Fibroblast of lung (primary cell): ENCODE results near the gene SNAI3. TPM values are rescaled to one million over a fixed set of nuclear protein-coding genes. Genes with fewer than 3 reads are reported as not detected.
A peak's percentile ranks its signal among the peaks of the same experiment; 100 is the strongest.

Experiments used
- DNase-seq, 2 donors: peaks; one replicate each; pipeline versions ENCODE4 v3.0.0 to v3.0.0-alpha.2; 2010; ENCODE audit warnings: low read depth in 2 of 2
- H2AFZ ChIP-seq: 2 replicates; pipeline ENCODE4 v1.5.1; 2012; ENCODE audit warnings: low read length, control low read depth, inconsistent platforms
- H3K27ac ChIP-seq: 2 replicates; pipeline ENCODE4 v1.5.1; 2011; ENCODE audit warnings: low read length, control low read depth; ENCODE audit not compliant: insufficient read depth
- H3K27me3 ChIP-seq: 2 replicates; pipeline ENCODE4 v1.5.1; 2011; ENCODE audit warnings: mild to moderate bottlenecking, low read length; ENCODE audit not compliant: control insufficient read depth, insufficient read depth
- H3K36me3 ChIP-seq: 2 replicates; pipeline ENCODE4 v1.5.1; 2011; ENCODE audit warnings: low read length; ENCODE audit not compliant: control insufficient read depth, insufficient read depth
- H3K4me1 ChIP-seq: 2 replicates; pipeline ENCODE4 v1.5.1; 2011; ENCODE audit warnings: low read length; ENCODE audit not compliant: control insufficient read depth, insufficient read depth; ENCODE audit errors: extremely low read depth
- H3K4me2 ChIP-seq: 2 replicates; pipeline ENCODE4 v1.5.1; 2011; ENCODE audit warnings: low read length, control low read depth; ENCODE audit not compliant: insufficient read depth; ENCODE audit errors: extremely low read depth
- H3K4me3 ChIP-seq, 4 experiments: fragments of 200-600 bp in 1 of 4; sonication (generic) in 1 of 4; replicated peaks in 1 of 4; 2 replicates each; pipeline ENCODE4 v1.5.1; 2011 to 2016; ENCODE audit warnings: low read length in 4 of 4, low read depth in 3 of 4, mild to moderate bottlenecking in 3 of 4, control low read depth in 2 of 4, inconsistent platforms in 1 of 4, mixed read lengths in 1 of 4; ENCODE audit not compliant: insufficient read depth in 1 of 4; ENCODE audit errors: control extremely low read depth in 1 of 4
- H3K79me2 ChIP-seq: 2 replicates; pipeline ENCODE4 v1.5.1; 2012; ENCODE audit warnings: mild to moderate bottlenecking, low read length, inconsistent platforms; ENCODE audit not compliant: control insufficient read depth, insufficient read depth
- H3K9ac ChIP-seq: 2 replicates; pipeline ENCODE4 v1.5.1; 2011; ENCODE audit warnings: mild to moderate bottlenecking, low read length, control low read depth; ENCODE audit not compliant: insufficient read depth
- H3K9me3 ChIP-seq: 2 replicates; pipeline ENCODE4 v1.5.1; 2012; ENCODE audit warnings: low read depth, low read length; ENCODE audit not compliant: control insufficient read depth, insufficient read depth
- H4K20me1 ChIP-seq: 2 replicates; pipeline ENCODE4 v1.5.1; 2011; ENCODE audit warnings: low read length; ENCODE audit not compliant: control insufficient read depth, insufficient read depth; ENCODE audit errors: extremely low read depth
- CTCF ChIP-seq, 2 donors: IDR thresholded peaks in 1 of 2; conservative IDR thresholded peaks in 1 of 2; 1 replicate in 1 of 2; 2 replicates in 1 of 2; pipeline ENCODE4 v1.5.1; 2011 to 2012; ENCODE audit warnings: low read length in 2 of 2, control low read depth in 1 of 2, inconsistent platforms in 1 of 2, low read depth in 1 of 2, mild to moderate bottlenecking in 1 of 2
- EZH2 ChIP-seq: IDR thresholded peaks from 2 replicates; pipeline ENCODE4 v1.5.1; 2012; ENCODE audit warnings: low read length, control low read depth, mild to moderate bottlenecking; ENCODE audit errors: missing control alignments
- polyA minus RNA-seq: library from RNA; depleted of rRNA, polyadenylated mRNA; stranded (reverse); fragments of >200 nt; gene quantifications from 2 replicates; pipeline ENCODE4 v1.2.3, GENCODE V29; 2011; ENCODE audit warnings: low replicate concordance
- polyA plus RNA-seq, 2 donors: library from polyadenylated mRNA; depleted of rRNA in 1 of 2; stranded (reverse) in 1 of 2; unstranded in 1 of 2; fragments of >200 nt; gene quantifications; 2 replicates each; pipeline ENCODE4 v1.2.1, GENCODE V29; 2011 to 2012; ENCODE audit warnings: missing spikeins in 1 of 2
- total RNA-seq: library from RNA; depleted of rRNA; stranded (reverse); fragments of >200 nt; gene quantifications from 2 replicates; pipeline ENCODE4 v1.2.1, GENCODE V29; 2014

SNAI3 gene
- under 0.01 and 0.17 TPM in 2 replicates for total RNA-seq
- 0.03 TPM in 1 of 2 replicates, not detected in the other for polyA plus RNA-seq
- 0.55 and 0.83 TPM in 2 replicates for polyA plus RNA-seq (2012)
- polyA minus RNA-seq, result not detected in 2 replicates

DNA sequence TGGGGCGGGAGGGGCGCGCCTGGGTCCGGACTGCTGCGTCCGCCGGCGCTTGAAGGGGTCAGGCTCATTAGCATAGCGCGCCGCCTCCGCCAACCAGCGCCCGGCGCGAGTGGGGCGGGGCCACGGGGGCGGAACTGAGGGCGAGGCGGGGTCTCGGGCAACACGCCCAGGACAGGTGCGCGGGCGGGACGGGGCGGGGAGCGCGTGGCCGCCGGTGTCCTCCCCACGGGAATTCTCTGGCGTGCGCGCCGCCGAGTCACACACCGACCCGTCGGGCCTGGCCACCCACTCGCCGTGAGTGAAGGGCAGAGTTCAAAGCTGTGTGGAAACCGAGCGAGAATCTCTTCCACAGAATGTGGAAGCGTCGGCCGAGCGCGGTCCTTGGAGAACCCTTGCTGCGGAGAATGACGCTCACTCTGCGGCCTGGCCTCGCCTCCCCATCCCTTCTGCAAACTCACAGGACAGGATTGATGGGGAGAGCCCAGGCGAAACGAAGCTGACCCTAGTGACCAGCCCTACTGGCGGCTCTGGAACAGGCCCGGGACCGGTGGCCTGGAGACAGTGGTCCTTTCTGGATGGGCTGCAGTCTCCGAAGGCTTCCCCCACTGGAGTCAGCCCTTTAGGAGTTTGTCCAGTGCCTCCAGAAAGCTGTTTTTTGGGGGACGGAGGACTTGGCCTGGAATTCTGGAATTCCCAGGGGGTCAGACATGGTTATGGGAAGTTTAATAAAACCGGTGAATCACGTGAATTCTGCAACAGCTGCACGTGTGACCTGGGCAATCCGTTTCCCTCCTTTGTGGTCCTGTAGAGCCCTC lies at the start of gene SNAI3:
SNAI3 (minus strand) TSS at position 69 of the 815 bp plus-strand sequence. CDS start 101 bp downstream, outside the sequence.
- no peak within 1 kb of the TSS for H3K9ac ChIP-seq
- H3K27ac ChIP-seq, result no peak within 1 kb of the TSS
- no peak for TF ChIP-seq CTCF (conservative IDR thresholded peaks at IDR 0.05 in 1 of 2, IDR thresholded peaks at IDR 0.05 in 1 of 2; ENCODE audit: low read depth in 1 of 2, low read length in 2 of 2)
- peak; percentile 26 for TF ChIP-seq EZH2
- peak within 1 kb of the TSS in 3 of 4 experiments; percentile 11 to 57 (median 42) for H3K4me3 ChIP-seq
- H3K4me1 ChIP-seq, result peaks cover 10% of the 10 kb centered on the region
- peak in 1 of 2 donors; percentile 48 for DNase-seq
- peak within 1 kb of the TSS; percentile 20 for H3K4me2 ChIP-seq
- H3K9me3 ChIP-seq, result no peaks in the 10 kb centered on the region
- no peaks in the 10 kb centered on the region for H4K20me1 ChIP-seq
- H3K27me3 ChIP-seq, result peaks cover 9% of the 10 kb centered on the region
- H3K79me2 ChIP-seq, result no peaks in the 10 kb centered on the region
- no peaks in the 10 kb centered on the region for H3K36me3 ChIP-seq
- H2AFZ ChIP-seq, result no peak within 1 kb of the TSS

GRCh38 chr16:88736088-88736487 lies 49.8 kb upstream of the SNAI3 start:
- Histone ChIP-seq H4K20me1 (no peaks in the 10 kb centered on the region), H3K4me2 (no peak overlapping the region), H3K4me1 (no peaks in the 10 kb centered on the region), H3K27me3 (no peaks in the 10 kb centered on the region), H3K27ac (no peak overlapping the region), H3K36me3 (peaks cover 67% of the 10 kb centered on the region), H3K9ac (no peak overlapping the region), H3K9me3 (no peaks in the 10 kb centered on the region), H2AFZ (no peak overlapping the region), H3K79me2 (peaks cover 4% of the 10 kb centered on the region), H3K4me3 (no peak overlapping the region)
- no peak for DNase-seq
- TF ChIP-seq EZH2 (no peak), CTCF (conservative IDR thresholded peaks at IDR 0.05 in 1 of 2, IDR thresholded peaks at IDR 0.05 in 1 of 2; ENCODE audit: low read depth in 1 of 2, low read length in 2 of 2) (no peak)

- H3K4me2 ChIP-seq, result no peak overlapping the region
- DNase-seq, result no peak
- H3K27me3 ChIP-seq, result no peaks in the 10 kb centered on the region
- peaks cover 4% of the 10 kb centered on the region for H3K79me2 ChIP-seq
- no peak overlapping the region for H3K9ac ChIP-seq
- no peak overlapping the region for H3K27ac ChIP-seq
- TF ChIP-seq EZH2, result no peak
- TF ChIP-seq CTCF (conservative IDR thresholded peaks at IDR 0.05 in 1 of 2, IDR thresholded peaks at IDR 0.05 in 1 of 2; ENCODE audit: low read depth in 1 of 2, low read length in 2 of 2), result no peak
- H3K4me3 ChIP-seq, result no peak overlapping the region
- no peaks in the 10 kb centered on the region for H3K4me1 ChIP-seq
- no peaks in the 10 kb centered on the region for H4K20me1 ChIP-seq
- peaks cover 66% of the 10 kb centered on the region for H3K36me3 ChIP-seq
- no peak overlapping the region for H2AFZ ChIP-seq
- H3K9me3 ChIP-seq, result no peaks in the 10 kb centered on the region
Observed at GRCh38 chr16:88735616-88736015, 49.3 kb upstream of the SNAI3 start.
